Activated naive CD8-positive, alpha-beta T cell (primary cell): Measurements from ENCODE around the gene EML4.

Source experiments
- H3K27ac Mint-ChIP-seq: one replicate; pipeline ENCODE4 v1.8.0; 2021; ENCODE audit warnings: mixed read lengths
- H3K27me3 Mint-ChIP-seq: one replicate; pipeline ENCODE4 v1.8.0; 2021; ENCODE audit warnings: mixed read lengths
- H3K36me3 Mint-ChIP-seq: one replicate; pipeline ENCODE4 v1.8.0; 2021; ENCODE audit warnings: mixed read lengths
- H3K4me1 Mint-ChIP-seq: one replicate; pipeline ENCODE4 v1.8.0; 2021; ENCODE audit warnings: low read depth, mixed read lengths
- H3K4me3 Mint-ChIP-seq: one replicate; pipeline ENCODE4 v1.8.0; 2021; ENCODE audit warnings: mild to moderate bottlenecking, mixed read lengths
- H3K9me3 Mint-ChIP-seq: one replicate; pipeline ENCODE4 v1.8.0; 2021; ENCODE audit warnings: low read depth, mixed read lengths

EML4 gene

GRCh38 chr2:42316910-42317309, 147.8 kb downstream of the EML4 start:
- peaks cover 13% of the 10 kb centered on the region for H3K36me3 Mint-ChIP-seq
- no peak overlapping the region for H3K4me3 Mint-ChIP-seq
- peak overlapping the region; percentile 71 for H3K27ac Mint-ChIP-seq
- no peaks in the 10 kb centered on the region for H3K27me3 Mint-ChIP-seq
- no peaks in the 10 kb centered on the region for H3K9me3 Mint-ChIP-seq
- peaks cover 35% of the 10 kb centered on the region for H3K4me1 Mint-ChIP-seq

GRCh38 chr2:42317486-42317885, 148.3 kb downstream of the EML4 start:
- peaks cover 15% of the 10 kb centered on the region for H3K36me3 Mint-ChIP-seq
- peak overlapping the region; percentile 54 for H3K27ac Mint-ChIP-seq
- H3K9me3 Mint-ChIP-seq = no peaks in the 10 kb centered on the region
- H3K4me3 Mint-ChIP-seq = no peak overlapping the region
- H3K4me1 Mint-ChIP-seq = peaks cover 37% of the 10 kb centered on the region
- H3K27me3 Mint-ChIP-seq = no peaks in the 10 kb centered on the region

GRCh38 chr2:42317945-42318344, 148.8 kb downstream of the EML4 start:
- Mint-ChIP-seq H3K9me3 (no peaks in the 10 kb centered on the region), H3K4me3 (no peak overlapping the region), H3K4me1 (peaks cover 39% of the 10 kb centered on the region), H3K36me3 (peaks cover 16% of the 10 kb centered on the region), H3K27ac (peak overlapping the region; percentile 54), H3K27me3 (no peaks in the 10 kb centered on the region)

GRCh38 chr2:42319265-42319664, 150.1 kb downstream of the EML4 start:
- peaks cover 39% of the 10 kb centered on the region for H3K4me1 Mint-ChIP-seq
- peaks cover 16% of the 10 kb centered on the region for H3K36me3 Mint-ChIP-seq
- no peaks in the 10 kb centered on the region for H3K9me3 Mint-ChIP-seq
- no peaks in the 10 kb centered on the region for H3K27me3 Mint-ChIP-seq
- peak overlapping the region; percentile 64 for H3K27ac Mint-ChIP-seq
- no peak overlapping the region for H3K4me3 Mint-ChIP-seq

- Mint-ChIP-seq H3K9me3 (no peaks in the 10 kb centered on the region), H3K27me3 (no peaks in the 10 kb centered on the region), H3K36me3 (peaks cover 11% of the 10 kb centered on the region), H3K4me3 (no peak overlapping the region), H3K27ac (no peak overlapping the region), H3K4me1 (peaks cover 30% of the 10 kb centered on the region)
Observed at GRCh38 chr2:42321452-42322064, 152.4 kb downstream of the EML4 start.

- Mint-ChIP-seq H3K4me3 (no peak overlapping the region), H3K4me1 (peaks cover 13% of the 10 kb centered on the region), H3K27me3 (no peaks in the 10 kb centered on the region), H3K9me3 (no peaks in the 10 kb centered on the region), H3K36me3 (peaks cover 7% of the 10 kb centered on the region), H3K27ac (no peak overlapping the region)
Observed at GRCh38 chr2:42324244-42324643, 155.1 kb downstream of the EML4 start.

GRCh38 chr2:42324949-42325348, 155.8 kb downstream of the EML4 start:
- no peaks in the 10 kb centered on the region for H3K27me3 Mint-ChIP-seq
- no peak overlapping the region for H3K4me3 Mint-ChIP-seq
- H3K9me3 Mint-ChIP-seq = no peaks in the 10 kb centered on the region
- peaks cover 7% of the 10 kb centered on the region for H3K36me3 Mint-ChIP-seq
- H3K27ac Mint-ChIP-seq = peak overlapping the region; percentile 41
- H3K4me1 Mint-ChIP-seq = peaks cover 13% of the 10 kb centered on the region

GRCh38 chr2:42325609-42326008, 156.5 kb downstream of the EML4 start:
- Mint-ChIP-seq H3K9me3 (no peaks in the 10 kb centered on the region), H3K4me3 (no peak overlapping the region), H3K36me3 (peaks cover 6% of the 10 kb centered on the region), H3K27me3 (no peaks in the 10 kb centered on the region), H3K4me1 (peaks cover 12% of the 10 kb centered on the region), H3K27ac (peak overlapping the region; percentile 50)

- H3K27ac Mint-ChIP-seq = no peak overlapping the region
- H3K4me1 Mint-ChIP-seq = peaks cover 10% of the 10 kb centered on the region
- no peaks in the 10 kb centered on the region for H3K9me3 Mint-ChIP-seq
- peaks cover 3% of the 10 kb centered on the region for H3K36me3 Mint-ChIP-seq
- H3K27me3 Mint-ChIP-seq = no peaks in the 10 kb centered on the region
- no peak overlapping the region for H3K4me3 Mint-ChIP-seq
Observed at GRCh38 chr2:42327125-42327524, 158.0 kb downstream of the EML4 start.

GRCh38 chr2:42328148-42328833, 159.1 kb downstream of the EML4 start:
- Mint-ChIP-seq H3K4me1 (peaks cover 6% of the 10 kb centered on the region), H3K27me3 (no peaks in the 10 kb centered on the region), H3K36me3 (no peaks in the 10 kb centered on the region), H3K4me3 (no peak overlapping the region), H3K27ac (peak overlapping the region; percentile 1), H3K9me3 (no peaks in the 10 kb centered on the region)

GRCh38 chr2:42328923-42329322, 159.8 kb downstream of the EML4 start:
- H3K4me3 Mint-ChIP-seq = no peak overlapping the region
- H3K4me1 Mint-ChIP-seq = peaks cover 6% of the 10 kb centered on the region
- no peaks in the 10 kb centered on the region for H3K36me3 Mint-ChIP-seq
- H3K27me3 Mint-ChIP-seq = no peaks in the 10 kb centered on the region
- H3K9me3 Mint-ChIP-seq = no peaks in the 10 kb centered on the region
- no peak overlapping the region for H3K27ac Mint-ChIP-seq

GRCh38 chr2:42329736-42330135, 160.6 kb downstream of the EML4 start:
- H3K27ac Mint-ChIP-seq = no peak overlapping the region
- no peaks in the 10 kb centered on the region for H3K36me3 Mint-ChIP-seq
- no peaks in the 10 kb centered on the region for H3K9me3 Mint-ChIP-seq
- H3K4me3 Mint-ChIP-seq = no peak overlapping the region
- peaks cover 6% of the 10 kb centered on the region for H3K4me1 Mint-ChIP-seq
- no peaks in the 10 kb centered on the region for H3K27me3 Mint-ChIP-seq

GRCh38 chr2:42331569-42332284, 162.6 kb downstream of the EML4 start:
- Mint-ChIP-seq H3K4me1 (peaks cover 8% of the 10 kb centered on the region), H3K4me3 (no peak overlapping the region), H3K27me3 (no peaks in the 10 kb centered on the region), H3K27ac (peak overlapping the region; percentile 75), H3K36me3 (peaks cover 7% of the 10 kb centered on the region), H3K9me3 (no peaks in the 10 kb centered on the region)

GRCh38 chr2:42332575-42332974, 163.4 kb downstream of the EML4 start:
- Mint-ChIP-seq H3K9me3 (no peaks in the 10 kb centered on the region), H3K27me3 (no peaks in the 10 kb centered on the region), H3K27ac (peak overlapping the region; percentile 18), H3K4me1 (peaks cover 8% of the 10 kb centered on the region), H3K4me3 (no peak overlapping the region), H3K36me3 (peaks cover 12% of the 10 kb centered on the region)

GRCh38 chr2:42333579-42333978, 164.4 kb downstream of the EML4 start:
- no peaks in the 10 kb centered on the region for H3K9me3 Mint-ChIP-seq
- peaks cover 20% of the 10 kb centered on the region for H3K36me3 Mint-ChIP-seq
- peaks cover 8% of the 10 kb centered on the region for H3K4me1 Mint-ChIP-seq
- H3K4me3 Mint-ChIP-seq = no peak overlapping the region
- peak overlapping the region; percentile 35 for H3K27ac Mint-ChIP-seq
- H3K27me3 Mint-ChIP-seq = no peaks in the 10 kb centered on the region
